Activated CD8-positive, alpha-beta T cell treated with anti-CD3 and anti-CD28 coated beads, Interleukin-2, amount 10 ng/mL, durations not matched to agents 7 days and 5 days (primary cell): ENCODE results near the gene DNAJC7. TPM values are rescaled to one million over a fixed set of nuclear protein-coding genes. Genes with fewer than 3 reads are reported as not detected.
A peak's percentile ranks its signal among the peaks of the same experiment; 100 is the strongest.

ENCODE experiments used
- ATAC-seq: fragments of 150-1000 bp; cut with Tn5 transposase; one replicate; pipeline ENCODE4 v1.10.0; 2021; ENCODE audit warnings: moderate library complexity
- CTCF ChIA-PET: fragments of 350-600 bp; sonication (Branson Sonifier 250); formaldehyde crosslinking; loops from one replicate; lab custom pipeline; 2021; ENCODE audit warnings: antibody characterized with exemption; lab: Charles Lee
- POLR2A ChIA-PET: fragments of 350-600 bp; sonication (Branson Sonifier 250); formaldehyde crosslinking; loops from one replicate; lab custom pipeline; 2021; ENCODE audit warnings: antibody characterized with exemption; lab: Charles Lee
- DNase-seq: peaks from one replicate; pipeline ENCODE4 v3.0.0-alpha.2; 2020
- H3K27ac Mint-ChIP-seq: one replicate; pipeline ENCODE4 v1.8.0; 2021; ENCODE audit warnings: mild to moderate bottlenecking, mixed read lengths
- H3K27me3 Mint-ChIP-seq: one replicate; pipeline ENCODE4 v1.8.0; 2021; ENCODE audit warnings: low read depth, mixed read lengths
- H3K36me3 Mint-ChIP-seq: one replicate; pipeline ENCODE4 v1.8.0; 2021; ENCODE audit warnings: low read depth, mixed read lengths
- H3K4me1 Mint-ChIP-seq: one replicate; pipeline ENCODE4 v1.8.0; 2021; ENCODE audit warnings: low read depth, mixed read lengths
- H3K4me3 Mint-ChIP-seq: one replicate; pipeline ENCODE4 v1.8.0; 2021; ENCODE audit warnings: mild to moderate bottlenecking, mixed read lengths
- H3K9me3 Mint-ChIP-seq: one replicate; pipeline ENCODE4 v1.8.0; 2022; ENCODE audit warnings: mixed read lengths; ENCODE audit not compliant: insufficient read depth
- total RNA-seq, 2 experiments: library from RNA; stranded (reverse); gene quantifications; one replicate each; pipeline ENCODE4 v1.2.3, GENCODE V29; 2021

Gene DNAJC7
- total RNA-seq, 2 experiments from 2014 or later: 86.1 to 99.8 TPM

DNA sequence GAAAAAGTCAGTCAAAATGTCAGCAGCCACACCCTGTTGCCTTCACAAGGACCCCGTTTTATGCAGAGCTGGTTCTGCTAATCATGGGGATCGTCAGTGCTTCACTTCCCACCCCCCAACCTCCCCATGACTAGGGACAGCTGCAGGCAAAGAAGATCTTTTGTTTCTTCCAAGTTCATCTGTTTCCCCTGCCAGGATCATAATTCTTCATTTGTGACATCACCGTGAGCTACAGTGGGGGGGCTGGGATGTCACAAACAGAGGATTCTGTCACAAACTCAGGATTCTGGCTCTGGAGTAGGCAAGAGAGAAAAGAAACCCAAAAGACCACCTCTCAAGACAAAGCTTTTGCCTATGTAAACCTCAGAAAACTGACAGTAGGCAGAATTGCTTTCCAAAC is 24.7 kb downstream of the DNAJC7 start:
- no peaks in the 10 kb centered on the region for H3K9me3 Mint-ChIP-seq
- POLR2A ChIA-PET: no interaction called here
- H3K4me3 Mint-ChIP-seq: no peak overlapping the region
- no peak for ATAC-seq
- CTCF ChIA-PET: interaction anchor here (1.1 kb wide), 2 partner anchors 11 to 30 kb away, joined by 3 to 4 read pairs; no protein-coding TSS in a partner anchor
- H3K27ac Mint-ChIP-seq: no peak overlapping the region
- H3K27me3 Mint-ChIP-seq: no peaks in the 10 kb centered on the region
- DNase-seq: no peak
- peaks cover 69% of the 10 kb centered on the region for H3K36me3 Mint-ChIP-seq
- H3K4me1 Mint-ChIP-seq: peaks cover 3% of the 10 kb centered on the region

DNA sequence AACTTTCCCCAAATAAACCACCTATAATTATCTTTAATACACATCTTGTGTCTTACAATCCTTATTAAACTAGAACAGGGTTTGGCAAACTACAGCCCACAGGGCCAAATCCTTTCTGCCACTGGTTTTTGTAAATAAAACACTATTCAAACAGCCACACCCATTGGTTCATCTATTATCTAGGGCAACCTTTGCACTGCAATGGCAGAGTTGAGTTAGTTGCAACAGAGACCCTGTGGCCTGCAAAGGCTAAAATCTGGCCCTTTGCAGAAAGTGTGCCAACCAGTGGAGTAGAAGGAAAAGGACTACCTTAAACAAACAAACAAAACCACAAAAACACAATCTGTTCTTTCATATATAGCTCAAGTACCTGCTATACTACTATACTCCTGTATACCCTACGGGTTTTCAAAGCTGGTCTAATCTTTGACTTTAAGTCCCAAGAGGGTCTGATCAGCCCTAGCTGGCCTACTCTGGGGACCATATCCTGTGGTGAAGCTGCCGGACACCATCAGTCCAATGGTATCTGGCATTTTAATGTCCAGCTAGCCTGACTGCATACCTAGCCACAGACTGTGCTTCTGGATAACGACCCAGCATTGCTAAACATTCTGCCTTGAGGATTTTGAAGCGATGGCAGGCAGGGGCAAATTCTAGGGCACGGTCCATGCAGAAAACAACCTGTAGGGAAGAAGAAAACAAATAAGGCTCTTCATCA is 27.4 kb downstream of the DNAJC7 start:
- POLR2A ChIA-PET: interaction anchor here (1.2 kb wide), 1 partner anchor 27 kb away, joined by 4 read pairs; the partner anchor contains the start of gene DNAJC7
- H3K9me3 Mint-ChIP-seq: no peaks in the 10 kb centered on the region
- peaks cover 65% of the 10 kb centered on the region for H3K36me3 Mint-ChIP-seq
- H3K4me1 Mint-ChIP-seq: no peaks in the 10 kb centered on the region
- H3K4me3 Mint-ChIP-seq: no peak overlapping the region
- no peaks in the 10 kb centered on the region for H3K27me3 Mint-ChIP-seq
- ATAC-seq: no peak
- CTCF ChIA-PET: interaction anchor here (1.0 to 2.7 kb wide), 3 partner anchors 23 to 30 kb away, joined by 3 to 10 read pairs (median 3); partner anchors contain the start of gene NKIRAS2
- DNase-seq: no peak
- H3K27ac Mint-ChIP-seq: no peak overlapping the region

DNA sequence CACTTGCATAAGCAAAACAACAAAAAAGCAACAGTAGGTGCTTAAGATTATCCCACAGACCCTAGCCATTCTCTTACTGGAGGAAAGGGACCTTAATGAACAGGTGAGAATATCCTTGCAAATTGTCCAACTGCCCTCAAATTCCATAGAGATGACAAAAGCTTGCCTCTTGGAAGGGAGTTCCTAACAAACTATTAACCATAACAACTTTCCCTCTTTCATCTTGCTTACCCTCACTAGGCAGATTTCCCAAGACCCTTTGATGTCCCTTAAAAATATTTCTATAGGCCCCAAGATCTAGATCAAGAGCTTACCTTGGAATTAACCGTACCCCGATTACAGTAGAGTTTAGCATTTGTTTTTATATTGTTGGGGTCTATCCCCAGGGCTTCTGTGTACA is 28.8 kb downstream of the DNAJC7 start:
- CTCF ChIA-PET: interaction anchor here (1.4 to 2.7 kb wide), 3 partner anchors 26 to 127 kb away, joined by 3 to 10 read pairs (median 3); partner anchors contain the start of gene NKIRAS2
- DNase-seq: no peak
- Mint-ChIP-seq H3K4me1 (no peaks in the 10 kb centered on the region), H3K4me3 (no peak overlapping the region), H3K27ac (no peak overlapping the region), H3K9me3 (no peaks in the 10 kb centered on the region), H3K27me3 (no peaks in the 10 kb centered on the region), H3K36me3 (peaks cover 68% of the 10 kb centered on the region)
- POLR2A ChIA-PET: interaction anchor here (1.2 to 2.3 kb wide), 2 partner anchors 9 to 21 kb away, joined by 3 to 8 read pairs; partner anchors contain the start of gene CNP
- no peak for ATAC-seq

DNA sequence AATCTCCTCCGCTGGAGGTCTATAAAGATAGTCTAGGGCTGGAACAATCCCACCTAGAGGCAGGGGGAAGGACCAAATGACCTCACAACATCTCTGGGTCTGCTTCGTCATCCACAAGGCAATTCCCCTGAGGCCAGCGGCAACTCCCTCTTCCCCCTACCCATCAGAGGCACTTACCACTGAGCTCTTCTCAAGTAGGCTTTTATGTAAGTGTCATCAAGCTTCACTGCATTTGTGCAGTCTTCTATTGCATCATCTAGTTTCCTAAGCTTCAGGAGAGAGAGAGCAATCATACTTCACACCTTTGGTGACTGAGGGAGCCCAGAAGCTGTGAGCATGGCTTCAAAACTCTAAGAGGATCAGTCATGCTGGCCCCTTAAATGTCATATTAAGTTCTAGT is 29.6 kb downstream of the DNAJC7 start:
- H3K27me3 Mint-ChIP-seq: no peaks in the 10 kb centered on the region
- CTCF ChIA-PET: interaction anchor here (1.4 to 2.7 kb wide), 2 partner anchors 25 to 128 kb away, joined by 3 to 10 read pairs; no protein-coding TSS in a partner anchor
- H3K4me3 Mint-ChIP-seq: no peak overlapping the region
- no peak overlapping the region for H3K27ac Mint-ChIP-seq
- DNase-seq (no peak), ATAC-seq (no peak)
- peaks cover 66% of the 10 kb centered on the region for H3K36me3 Mint-ChIP-seq
- H3K4me1 Mint-ChIP-seq: no peaks in the 10 kb centered on the region
- POLR2A ChIA-PET: interaction anchor here (1.2 to 2.3 kb wide), 2 partner anchors 10 to 20 kb away, joined by 3 to 8 read pairs; partner anchors contain the start of gene CNP
- H3K9me3 Mint-ChIP-seq: no peaks in the 10 kb centered on the region

DNA sequence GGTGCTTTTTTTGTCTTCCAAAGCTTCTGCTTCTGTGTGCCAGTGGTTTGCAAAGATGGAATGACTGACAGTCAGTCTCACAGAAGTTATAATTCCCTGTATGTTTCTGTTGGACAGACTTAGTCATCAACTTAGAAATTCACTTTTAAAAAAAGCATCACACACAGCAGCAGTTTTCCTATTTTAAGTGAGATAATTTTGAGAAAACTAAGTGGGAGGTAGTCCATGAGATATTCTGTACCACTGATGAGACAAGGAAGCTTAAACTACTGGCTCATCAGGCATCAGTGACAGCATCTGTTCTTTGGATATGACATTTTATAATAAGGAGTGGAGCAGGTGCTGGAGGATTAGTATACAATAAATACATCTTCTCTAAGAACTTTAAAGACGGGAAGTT is 30.6 kb downstream of the DNAJC7 start:
- Mint-ChIP-seq H3K27ac (no peak overlapping the region), H3K9me3 (no peaks in the 10 kb centered on the region), H3K4me3 (no peak overlapping the region), H3K27me3 (no peaks in the 10 kb centered on the region), H3K36me3 (peaks cover 71% of the 10 kb centered on the region), H3K4me1 (no peaks in the 10 kb centered on the region)
- no peak for DNase-seq
- POLR2A ChIA-PET: no interaction called here
- CTCF ChIA-PET: interaction anchor here (1.0 kb wide), 1 partner anchor 23 kb away, joined by 3 read pairs; no protein-coding TSS in a partner anchor
- no peak for ATAC-seq

DNA sequence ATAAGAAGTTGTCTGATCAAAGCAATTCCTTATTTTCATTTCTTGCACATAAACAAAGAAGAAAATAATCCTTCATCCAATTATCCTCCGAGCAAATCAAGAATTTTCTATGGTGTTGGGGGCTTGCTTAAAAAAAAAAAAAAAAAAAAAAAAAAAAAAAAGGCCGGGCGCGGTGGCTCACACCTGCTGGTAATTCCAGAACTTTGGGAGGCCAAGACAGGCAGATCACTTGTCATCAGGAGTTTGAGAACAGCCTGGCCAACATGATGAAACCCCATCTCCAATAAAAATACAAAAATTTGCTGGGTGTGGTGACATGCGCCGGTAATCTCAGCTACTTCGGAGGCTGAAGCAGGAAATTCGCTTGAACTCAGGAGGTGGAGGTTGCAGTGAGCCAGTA is 31.3 kb downstream of the DNAJC7 start:
- ChIA-PET POLR2A (interaction anchor here (1.1 kb wide), 1 partner anchor 11 kb away, joined by 4 read pairs; no protein-coding TSS in a partner anchor), CTCF (interaction anchor here (1.0 kb wide), 1 partner anchor 22 kb away, joined by 3 read pairs; no protein-coding TSS in a partner anchor)
- ATAC-seq (no peak), DNase-seq (no peak)
- Mint-ChIP-seq H3K36me3 (peaks cover 69% of the 10 kb centered on the region), H3K27ac (no peak overlapping the region), H3K4me3 (no peak overlapping the region), H3K9me3 (no peaks in the 10 kb centered on the region), H3K4me1 (no peaks in the 10 kb centered on the region), H3K27me3 (no peaks in the 10 kb centered on the region)

DNA sequence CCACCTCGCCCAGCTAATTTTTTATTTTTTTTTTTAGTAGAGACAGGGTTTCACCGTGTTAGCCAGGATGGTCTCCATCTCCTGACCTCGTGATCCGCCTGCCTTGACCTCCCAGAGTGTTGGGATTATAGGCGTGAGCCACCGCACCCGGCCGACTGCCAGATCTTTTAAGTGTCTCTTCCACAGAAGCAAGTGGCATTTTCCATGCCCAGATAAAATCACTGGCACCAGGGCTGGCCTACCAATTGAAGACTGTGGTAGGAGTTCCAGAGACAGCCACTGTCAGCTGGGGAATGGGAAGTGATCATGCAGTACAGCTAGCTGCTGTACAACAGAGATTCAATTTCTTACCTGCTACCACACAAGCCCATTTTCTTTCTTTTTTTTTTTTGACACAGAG is 32.8 kb downstream of the DNAJC7 start:
- Mint-ChIP-seq H3K27ac (no peak overlapping the region), H3K4me3 (no peak overlapping the region), H3K9me3 (no peaks in the 10 kb centered on the region), H3K4me1 (no peaks in the 10 kb centered on the region), H3K36me3 (peaks cover 73% of the 10 kb centered on the region), H3K27me3 (no peaks in the 10 kb centered on the region)
- DNase-seq: no peak
- POLR2A ChIA-PET: interaction anchor here (1.7 kb wide), 1 partner anchor 17 kb away, joined by 7 read pairs; the partner anchor contains the start of gene CNP
- ATAC-seq: no peak
- CTCF ChIA-PET: no interaction called here

DNA sequence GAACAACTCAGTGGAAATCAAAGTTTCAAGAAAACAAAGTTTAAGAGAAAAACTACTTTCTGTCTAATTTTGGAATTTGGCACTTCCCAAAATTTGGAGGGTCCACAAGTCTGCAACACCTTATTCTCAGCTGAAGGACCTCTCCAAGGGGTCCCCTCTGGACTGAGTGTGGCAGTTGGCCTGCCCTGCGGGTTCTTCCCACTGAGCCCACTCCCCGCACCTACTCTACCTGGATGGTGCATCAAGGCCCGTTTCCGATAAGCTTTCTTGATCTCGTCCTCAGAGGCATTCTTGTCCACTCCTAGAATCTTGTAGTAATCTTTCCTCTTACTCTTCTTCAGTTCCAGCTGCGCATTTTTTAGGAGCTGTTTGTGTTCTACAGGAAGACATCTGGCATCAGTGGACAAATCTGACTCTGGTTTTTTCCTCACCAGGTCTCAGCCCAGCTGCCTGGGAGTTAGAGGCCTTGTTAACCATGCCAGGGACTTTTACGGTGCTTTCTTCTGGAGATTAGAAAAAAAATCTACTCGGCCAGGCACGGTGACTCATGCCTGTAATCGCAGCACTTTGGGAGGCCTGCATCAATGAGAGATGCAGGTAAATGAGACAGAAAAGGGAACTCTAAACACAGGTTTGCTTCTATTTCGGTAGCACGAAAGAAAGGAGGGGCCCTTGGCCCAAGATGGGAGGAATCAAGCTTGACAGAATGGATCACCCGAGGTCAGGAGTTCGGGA is 35.0 kb downstream of the DNAJC7 start:
- no peak for ATAC-seq
- Mint-ChIP-seq H3K4me1 (no peaks in the 10 kb centered on the region), H3K4me3 (no peak overlapping the region), H3K27me3 (no peaks in the 10 kb centered on the region), H3K27ac (no peak overlapping the region), H3K9me3 (no peaks in the 10 kb centered on the region), H3K36me3 (peaks cover 68% of the 10 kb centered on the region)
- ChIA-PET POLR2A (interaction anchor here (2.1 kb wide), 1 partner anchor 10 kb away, joined by 6 read pairs; no protein-coding TSS in a partner anchor), CTCF (no interaction called here)
- no peak for DNase-seq

DNA sequence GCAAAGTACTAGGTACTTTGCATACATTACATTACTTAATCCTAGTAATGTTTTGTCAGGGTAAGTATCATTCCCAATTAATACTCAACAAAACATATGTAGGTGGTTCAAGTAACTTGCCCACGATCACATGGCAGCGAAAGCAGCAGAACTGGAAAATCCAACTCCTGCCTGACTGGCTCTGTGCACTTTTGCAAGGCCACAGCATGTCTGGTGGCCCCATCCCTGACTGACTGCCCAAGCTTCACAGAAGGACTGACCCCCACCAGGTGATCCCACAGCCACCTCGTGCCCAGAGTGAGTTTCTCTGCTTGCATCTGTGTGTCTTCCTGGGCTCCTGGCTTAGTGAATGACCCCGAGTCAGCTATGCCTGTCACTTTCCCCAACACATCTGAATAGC is 39.2 kb downstream of the DNAJC7 start:
- Mint-ChIP-seq H3K36me3 (peaks cover 72% of the 10 kb centered on the region), H3K27me3 (no peaks in the 10 kb centered on the region), H3K27ac (peak overlapping the region; percentile 0), H3K9me3 (no peaks in the 10 kb centered on the region), H3K4me1 (no peaks in the 10 kb centered on the region), H3K4me3 (no peak overlapping the region)
- DNase-seq (no peak), ATAC-seq (no peak)
- ChIA-PET CTCF (interaction anchor here (1.3 kb wide), 1 partner anchor 15 kb away, joined by 5 read pairs; no protein-coding TSS in a partner anchor), POLR2A (no interaction called here)

DNA sequence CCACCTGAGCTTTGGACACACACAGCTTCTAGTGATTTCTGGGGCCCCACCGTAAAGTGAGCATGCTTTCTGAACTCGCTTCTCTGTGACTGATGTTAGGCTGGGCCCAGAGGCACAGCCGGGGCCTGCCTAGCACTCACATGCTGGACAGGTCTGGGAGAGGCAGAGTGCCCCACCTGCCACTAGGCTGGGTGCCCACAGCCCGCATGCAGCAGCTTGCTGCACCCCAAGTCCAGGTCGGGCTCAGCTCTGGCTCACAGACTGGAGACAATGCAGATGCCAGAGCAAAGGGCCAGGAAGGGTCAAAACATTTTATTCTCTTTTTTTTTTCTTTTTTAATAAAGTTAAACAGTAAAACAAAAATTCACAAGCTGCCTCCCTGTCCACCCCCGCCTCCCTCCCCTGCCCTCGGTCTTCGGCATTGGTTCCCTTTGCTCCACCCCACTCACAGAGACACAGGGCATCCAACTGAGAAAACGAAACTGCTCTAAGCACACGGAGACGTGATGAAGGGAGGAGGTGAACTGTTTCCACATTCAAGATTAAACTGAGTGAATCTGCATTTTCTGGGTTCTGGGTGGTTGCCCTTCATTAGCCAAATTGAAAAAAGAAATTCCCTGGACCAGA is 41.0 kb downstream of the DNAJC7 start:
- DNase-seq: no peak
- no peaks in the 10 kb centered on the region for H3K4me1 Mint-ChIP-seq
- H3K27me3 Mint-ChIP-seq: no peaks in the 10 kb centered on the region
- no peaks in the 10 kb centered on the region for H3K9me3 Mint-ChIP-seq
- no peak overlapping the region for H3K27ac Mint-ChIP-seq
- peaks cover 69% of the 10 kb centered on the region for H3K36me3 Mint-ChIP-seq
- POLR2A ChIA-PET: interaction anchor here (0.6 kb wide), 1 partner anchor 85 kb away, joined by 3 read pairs; no protein-coding TSS in a partner anchor
- ATAC-seq: no peak
- H3K4me3 Mint-ChIP-seq: no peak overlapping the region
- CTCF ChIA-PET: interaction anchor here (0.8 to 1.9 kb wide), 2 partner anchors 9 to 20 kb away, joined by 3 to 4 read pairs; no protein-coding TSS in a partner anchor
